Measurements from ENCODE around the gene IL17RB. TPM values are rescaled to one million over a fixed set of nuclear protein-coding genes. Genes with fewer than 3 reads are reported as not detected.

The IL17RB gene
- total and polyA plus RNA-seq, 2 of the 4 experiments (the other 2 are of a cell fraction) = under 0.01 TPM; not detected in 1

DNA sequence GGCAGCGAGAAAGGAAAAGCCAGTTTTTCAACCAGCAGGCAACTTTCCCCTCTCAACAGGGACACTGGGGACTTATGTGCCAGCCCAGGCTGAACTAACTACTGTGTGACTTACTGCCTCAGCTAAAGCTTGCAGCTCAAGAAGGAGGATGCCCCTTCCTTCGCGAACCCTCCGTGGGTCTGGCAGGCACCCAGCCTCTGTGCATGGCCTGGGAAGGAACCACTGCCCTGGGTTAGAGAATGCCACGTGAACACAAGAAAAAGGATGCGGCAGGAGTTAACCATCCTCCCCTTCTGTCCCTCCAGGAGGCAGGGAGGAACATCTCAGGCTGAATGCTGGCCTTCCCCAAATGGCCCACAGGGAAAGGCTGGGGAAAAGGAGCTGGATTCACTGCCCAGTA lies 29.2 kb upstream of the IL17RB start:
- Histone ChIP-seq H2AK5ac (ENCODE audit: low read depth, low read length) (no peak overlapping the region), H3K79me1 (ENCODE audit: low read depth in 1 of 2, low read length in 2 of 2) (no peaks in the 10 kb centered on the region), H3K27ac (ENCODE audit: insufficient read depth, low read length) (no peak overlapping the region), H2AK9ac (replicated peaks; ENCODE audit: low read depth, low read length, poor library complexity) (no peak overlapping the region), H3K18ac (ENCODE audit: low read depth, low read length) (no peak overlapping the region), H3K36me3 (ENCODE audit: control insufficient read depth, insufficient read depth, low read length) (no peaks in the 10 kb centered on the region), H3K4me3 (ENCODE audit: insufficient read depth, low read depth, low read length) (no peak overlapping the region), H3K9me3 (ENCODE audit: control insufficient read depth, insufficient read depth, low read length) (no peaks in the 10 kb centered on the region), H3K23ac (ENCODE audit: low read depth, low read length) (no peak overlapping the region), H4K20me1 (ENCODE audit: insufficient read depth, low read length) (no peaks in the 10 kb centered on the region), H4K91ac (ENCODE audit: insufficient read depth, low read depth, low read length) (no peak overlapping the region), H3K9me1 (ENCODE audit: insufficient read depth, low read length) (no peaks in the 10 kb centered on the region), H3K27me3 (ENCODE audit: control insufficient read depth, insufficient read depth, low read length) (peaks cover 11% of the 10 kb centered on the region), H4K8ac (ENCODE audit: low read depth in 2 of 2, low read length in 2 of 2) (no peak overlapping the region), H2BK5ac (ENCODE audit: low read depth, low read length, poor library complexity, severe bottlenecking) (no peak overlapping the region), H3K14ac (replicated peaks; ENCODE audit: low read depth, low read length) (no peak overlapping the region), H2BK20ac (ENCODE audit: low read depth, low read length) (no peak overlapping the region), H4K5ac (ENCODE audit: low read depth, low read length) (no peak overlapping the region), H2AFZ (replicated peaks; ENCODE audit: low read length, poor library complexity) (no peak overlapping the region), H3K4me1 (ENCODE audit: control insufficient read depth, insufficient read depth, low read length) (no peaks in the 10 kb centered on the region), H3K56ac (ENCODE audit: extremely low read depth, insufficient read depth, low read length) (no peak overlapping the region), H2BK15ac (ENCODE audit: low read depth, low read length) (no peak overlapping the region), H3K9ac (ENCODE audit: low read depth, low read length) (no peak overlapping the region), H3K4me2 (ENCODE audit: low read depth, low read length) (no peak overlapping the region), H2BK120ac (ENCODE audit: low read depth, low read length) (no peak overlapping the region), H3K4ac (ENCODE audit: low read depth, low read length) (no peak overlapping the region)
- TF ChIP-seq CHD1 (IDR thresholded peaks at IDR 0.05; ENCODE audit: low read depth, low read length) (no peak), MXI1 (IDR thresholded peaks at IDR 0.05; ENCODE audit: borderline replicate concordance, low read depth, low read length) (no peak), BHLHE40 (IDR thresholded peaks at IDR 0.05; ENCODE audit: low read depth, low read length) (no peak), FOS (IDR thresholded peaks at IDR 0.05; ENCODE audit: low read depth, low read length) (no peak), MAFK (IDR thresholded peaks at IDR 0.05; ENCODE audit: low read depth, low read length) (no peak), RFX5 (IDR thresholded peaks at IDR 0.05; ENCODE audit: low read depth, low read length) (no peak), NFE2L2 (IDR thresholded peaks at IDR 0.05; ENCODE audit: low read depth, low read length) (no peak), SMC3 (IDR thresholded peaks at IDR 0.05; ENCODE audit: low read depth, low read length) (no peak), POLR2A (IDR thresholded peaks at IDR 0.05; ENCODE audit: low read depth, low read length) (no peak), CEBPB (IDR thresholded peaks at IDR 0.05; ENCODE audit: low read depth, low read length) (no peak), MAZ (IDR thresholded peaks at IDR 0.05; ENCODE audit: borderline replicate concordance, low read depth, low read length) (no peak), RCOR1 (IDR thresholded peaks at IDR 0.05; ENCODE audit: insufficient replicate concordance, low read length) (no peak), RAD21 (IDR thresholded peaks at IDR 0.05; ENCODE audit: low read length) (no peak)
- TF ChIP-seq, protein P1, sequence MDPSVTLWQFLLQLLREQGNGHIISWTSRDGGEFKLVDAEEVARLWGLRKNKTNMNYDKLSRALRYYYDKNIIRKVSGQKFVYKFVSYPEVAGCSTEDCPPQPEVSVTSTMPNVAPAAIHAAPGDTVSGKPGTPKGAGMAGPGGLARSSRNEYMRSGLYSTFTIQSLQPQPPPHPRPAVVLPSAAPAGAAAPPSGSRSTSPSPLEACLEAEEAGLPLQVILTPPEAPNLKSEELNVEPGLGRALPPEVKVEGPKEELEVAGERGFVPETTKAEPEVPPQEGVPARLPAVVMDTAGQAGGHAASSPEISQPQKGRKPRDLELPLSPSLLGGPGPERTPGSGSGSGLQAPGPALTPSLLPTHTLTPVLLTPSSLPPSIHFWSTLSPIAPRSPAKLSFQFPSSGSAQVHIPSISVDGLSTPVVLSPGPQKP (IDR thresholded peaks at IDR 0.05; ENCODE audit: borderline replicate concordance, low read depth, low read length) = no peak
- TF ChIP-seq, protein P2, sequence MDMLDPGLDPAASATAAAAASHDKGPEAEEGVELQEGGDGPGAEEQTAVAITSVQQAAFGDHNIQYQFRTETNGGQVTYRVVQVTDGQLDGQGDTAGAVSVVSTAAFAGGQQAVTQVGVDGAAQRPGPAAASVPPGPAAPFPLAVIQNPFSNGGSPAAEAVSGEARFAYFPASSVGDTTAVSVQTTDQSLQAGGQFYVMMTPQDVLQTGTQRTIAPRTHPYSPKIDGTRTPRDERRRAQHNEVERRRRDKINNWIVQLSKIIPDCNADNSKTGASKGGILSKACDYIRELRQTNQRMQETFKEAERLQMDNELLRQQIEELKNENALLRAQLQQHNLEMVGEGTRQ (IDR thresholded peaks at IDR 0.05; ENCODE audit: low read depth, low read length) = no peak
- TF ChIP-seq, protein P3, sequence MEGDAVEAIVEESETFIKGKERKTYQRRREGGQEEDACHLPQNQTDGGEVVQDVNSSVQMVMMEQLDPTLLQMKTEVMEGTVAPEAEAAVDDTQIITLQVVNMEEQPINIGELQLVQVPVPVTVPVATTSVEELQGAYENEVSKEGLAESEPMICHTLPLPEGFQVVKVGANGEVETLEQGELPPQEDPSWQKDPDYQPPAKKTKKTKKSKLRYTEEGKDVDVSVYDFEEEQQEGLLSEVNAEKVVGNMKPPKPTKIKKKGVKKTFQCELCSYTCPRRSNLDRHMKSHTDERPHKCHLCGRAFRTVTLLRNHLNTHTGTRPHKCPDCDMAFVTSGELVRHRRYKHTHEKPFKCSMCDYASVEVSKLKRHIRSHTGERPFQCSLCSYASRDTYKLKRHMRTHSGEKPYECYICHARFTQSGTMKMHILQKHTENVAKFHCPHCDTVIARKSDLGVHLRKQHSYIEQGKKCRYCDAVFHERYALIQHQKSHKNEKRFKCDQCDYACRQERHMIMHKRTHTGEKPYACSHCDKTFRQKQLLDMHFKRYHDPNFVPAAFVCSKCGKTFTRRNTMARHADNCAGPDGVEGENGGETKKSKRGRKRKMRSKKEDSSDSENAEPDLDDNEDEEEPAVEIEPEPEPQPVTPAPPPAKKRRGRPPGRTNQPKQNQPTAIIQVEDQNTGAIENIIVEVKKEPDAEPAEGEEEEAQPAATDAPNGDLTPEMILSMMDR (conservative IDR thresholded peaks at IDR 0.05; ENCODE audit: low read depth, low read length) = no peak
- 100% methylated on average over 3 of the region's 6 CpGs; no CpG with 5 or more reads in 1 of the 2 experiments for WGBS, 2 experiments (ENCODE audit: extremely low coverage in 2 of 2, insufficient read length in 1 of 2)
- CTCF ChIA-PET = no interaction called here
- no peak for DNase-seq
- in situ Hi-C loops (cut with MboI; ENCODE audit: low sequenced_read_pairs) (no loop called here), dilution Hi-C loops (cut with HindIII; ENCODE audit: low sequenced_read_pairs, unreplicated experiment) (no loop called here), intact Hi-C loops (cut with micrococcal nuclease) (no loop called here)
- POLR2A ChIA-PET (ENCODE audit: unreplicated experiment) = no interaction called here
- no peak for ATAC-seq (ENCODE audit: low read depth)
- no TSS peak for BruUV-seq (replicated peaks)

Data from IMR-90 (cell line).